Ramos (cell line): ENCODE results near the gene GRM8.

Experiments
- in situ Hi-C: fragments of 300-500 bp; cut with MboI; formaldehyde crosslinking; loops from one replicate; pipeline ENCODE4 v1.14.3; 2022; ENCODE audit warnings: low sequenced_read_pairs; ENCODE audit not compliant: unreplicated experiment

The GRM8 gene

DNA sequence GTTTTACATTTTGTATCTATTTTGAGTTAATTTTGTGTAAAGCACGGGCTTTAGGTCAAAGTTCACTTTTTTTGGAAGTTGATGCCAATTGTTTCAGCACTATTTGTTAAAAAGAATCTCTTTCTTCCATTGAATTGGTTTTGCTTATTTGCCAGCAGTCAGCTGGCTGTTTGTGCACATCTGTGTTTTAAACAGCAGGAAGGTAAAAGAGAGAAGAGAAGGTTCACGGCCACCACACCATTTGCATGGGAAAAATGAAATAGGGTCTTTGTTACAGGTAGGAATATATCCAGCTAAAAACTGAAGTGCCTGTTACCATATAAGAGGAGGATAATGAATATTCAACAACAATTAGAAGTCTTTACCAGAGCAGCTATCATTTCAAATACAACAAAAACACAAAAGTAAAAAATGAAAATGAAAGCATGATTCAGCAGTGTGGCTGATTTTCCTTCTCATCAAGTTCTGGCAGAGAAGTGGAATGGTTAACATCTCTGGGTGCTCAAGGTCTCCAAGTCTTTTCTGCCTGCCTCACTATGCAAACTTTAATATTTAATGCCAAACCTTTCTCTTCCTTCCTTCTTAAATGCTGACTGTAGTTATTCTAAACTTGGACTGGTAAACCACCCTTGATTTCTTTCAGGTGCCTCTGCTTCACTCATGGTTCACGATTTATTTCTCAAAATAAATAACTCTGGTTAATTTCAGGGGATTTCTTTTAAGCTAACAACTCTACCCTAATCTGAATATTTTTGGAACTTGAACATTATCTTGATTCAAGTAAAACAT lies 841.5 kb downstream of the GRM8 start:
- in situ Hi-C loops: no loop called here

- in situ Hi-C loops: no loop called here
These were observed 849.7 kb downstream of the GRM8 start for GRCh38 chr7:126403040-126403439.

DNA sequence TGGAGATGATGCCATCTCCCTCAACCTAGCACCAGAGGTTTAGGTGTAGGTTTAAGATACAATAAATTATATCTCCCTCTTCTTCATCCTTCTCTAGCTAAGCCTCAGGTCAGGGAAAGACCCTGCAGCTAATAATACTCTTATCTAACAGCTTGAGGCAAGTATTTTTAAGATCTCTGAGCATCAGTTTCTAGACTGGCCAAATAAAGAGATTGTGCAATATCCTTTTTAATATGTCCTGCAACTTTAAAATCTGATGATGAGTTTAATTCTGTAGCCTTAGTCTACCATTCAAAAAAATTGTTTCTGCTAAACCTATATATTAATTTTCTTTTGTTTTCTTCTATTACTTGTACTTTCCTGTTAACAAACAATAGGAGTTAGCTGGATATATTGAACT lies 850.8 kb downstream of the GRM8 start:
- in situ Hi-C loops: no loop called here

GRCh38 chr7:126398851-126399529 lies 853.8 kb downstream of the GRM8 start:
- in situ Hi-C loops: no loop called here

DNA sequence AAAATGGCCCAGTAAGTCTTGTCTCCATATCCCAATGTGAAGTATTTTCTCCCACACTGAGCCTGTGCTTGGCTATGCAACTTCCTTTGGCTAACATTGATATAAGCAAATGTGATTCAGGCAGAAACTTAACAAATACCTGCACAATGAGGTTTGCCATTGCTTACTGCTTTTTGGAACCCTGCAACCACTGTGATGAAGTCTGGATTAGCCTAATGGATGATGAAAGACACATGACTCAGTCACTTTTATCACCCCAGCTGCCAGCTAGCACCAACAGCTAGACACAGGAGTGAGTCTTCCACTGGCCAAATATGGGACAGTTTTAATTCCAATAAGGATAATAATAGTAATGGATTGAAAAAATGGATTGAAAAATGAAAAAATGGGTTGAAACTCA lies 854.5 kb downstream of the GRM8 start:
- in situ Hi-C loops: no loop called here

DNA sequence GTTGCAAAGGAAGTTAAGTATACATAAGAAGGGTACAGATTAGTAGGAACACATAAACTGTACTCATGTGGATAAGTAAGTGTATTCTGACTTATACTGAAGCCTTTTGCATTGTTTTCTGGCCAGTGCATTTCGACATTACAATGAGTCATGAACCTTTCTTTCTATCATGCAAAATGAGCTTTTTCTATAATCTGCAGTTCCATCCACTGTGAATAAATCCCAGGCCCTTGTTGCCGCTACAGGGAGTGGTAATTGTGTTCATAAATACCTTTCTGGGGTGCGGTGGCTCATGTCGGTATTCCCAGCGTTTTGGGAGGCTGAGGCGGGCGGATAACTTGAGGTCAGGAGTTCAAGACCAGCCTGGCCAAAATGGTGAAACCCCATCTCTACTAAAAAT lies 858.3 kb downstream of the GRM8 start:
- in situ Hi-C loops: no loop called here
